D721Med (cell line): ENCODE data around the gene MCTP1.

Experiments
- DNase-seq: peaks from one replicate; pipeline ENCODE4 v3.0.0; 2011; ENCODE audit warnings: low spot score; ENCODE audit not compliant: insufficient read length
- FAIRE-seq: peaks from 2 replicates; lab custom pipeline; 2011; peaks lifted over from hg19 to GRCh38; lab: Jason Lieb, UNC
- TF ChIP-seq, protein P1 (sequence below): IDR thresholded peaks from 2 replicates; pipeline ENCODE4 v1.5.1; 2012; ENCODE audit warnings: mild to moderate bottlenecking, control low read depth; ENCODE audit not compliant: insufficient read depth; ENCODE audit errors: missing control alignments

The MCTP1 gene

DNA sequence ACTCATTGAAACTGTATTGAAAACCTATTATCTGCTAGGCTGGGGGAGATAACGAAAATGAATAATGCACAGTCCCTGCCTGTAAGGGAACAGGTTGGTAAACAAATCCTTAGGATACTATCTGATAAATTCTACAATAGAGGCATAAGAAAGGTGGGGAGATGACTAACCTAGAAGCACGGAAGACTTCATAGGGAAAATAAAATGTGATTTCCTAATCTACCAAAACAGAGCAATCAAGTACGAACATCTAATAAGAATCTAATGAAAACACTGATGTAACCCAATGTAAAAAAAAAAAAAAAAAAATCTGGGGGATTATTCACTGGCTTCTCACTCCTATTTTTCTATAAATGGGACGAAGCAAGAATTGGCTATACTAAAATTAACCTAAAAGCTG is 542.0 kb downstream of the MCTP1 start:
- DNase-seq: no peak
- FAIRE-seq: no peak
- TF ChIP-seq, protein P1, sequence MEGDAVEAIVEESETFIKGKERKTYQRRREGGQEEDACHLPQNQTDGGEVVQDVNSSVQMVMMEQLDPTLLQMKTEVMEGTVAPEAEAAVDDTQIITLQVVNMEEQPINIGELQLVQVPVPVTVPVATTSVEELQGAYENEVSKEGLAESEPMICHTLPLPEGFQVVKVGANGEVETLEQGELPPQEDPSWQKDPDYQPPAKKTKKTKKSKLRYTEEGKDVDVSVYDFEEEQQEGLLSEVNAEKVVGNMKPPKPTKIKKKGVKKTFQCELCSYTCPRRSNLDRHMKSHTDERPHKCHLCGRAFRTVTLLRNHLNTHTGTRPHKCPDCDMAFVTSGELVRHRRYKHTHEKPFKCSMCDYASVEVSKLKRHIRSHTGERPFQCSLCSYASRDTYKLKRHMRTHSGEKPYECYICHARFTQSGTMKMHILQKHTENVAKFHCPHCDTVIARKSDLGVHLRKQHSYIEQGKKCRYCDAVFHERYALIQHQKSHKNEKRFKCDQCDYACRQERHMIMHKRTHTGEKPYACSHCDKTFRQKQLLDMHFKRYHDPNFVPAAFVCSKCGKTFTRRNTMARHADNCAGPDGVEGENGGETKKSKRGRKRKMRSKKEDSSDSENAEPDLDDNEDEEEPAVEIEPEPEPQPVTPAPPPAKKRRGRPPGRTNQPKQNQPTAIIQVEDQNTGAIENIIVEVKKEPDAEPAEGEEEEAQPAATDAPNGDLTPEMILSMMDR: no peak

DNA sequence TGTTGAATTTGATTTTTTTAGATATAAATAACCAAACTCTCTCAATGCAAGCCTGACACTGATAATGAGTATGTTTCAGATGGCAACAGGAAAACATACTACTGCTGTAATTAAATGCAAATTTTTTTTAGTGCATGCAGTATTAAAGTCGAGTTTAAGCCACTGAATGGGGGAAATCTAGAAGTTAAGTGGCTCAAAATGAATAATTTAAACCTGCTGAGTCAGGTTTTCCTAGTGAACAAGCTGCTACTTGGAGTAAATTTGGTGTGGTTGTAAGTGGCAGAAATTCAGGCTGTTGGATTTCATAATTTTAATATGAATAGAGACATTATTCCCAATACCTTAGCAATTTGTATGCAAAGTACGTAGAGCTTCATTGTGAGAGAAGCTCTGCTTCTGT is 544.6 kb downstream of the MCTP1 start:
- TF ChIP-seq, protein P1: no peak
- DNase-seq (no peak), FAIRE-seq (no peak)

DNA sequence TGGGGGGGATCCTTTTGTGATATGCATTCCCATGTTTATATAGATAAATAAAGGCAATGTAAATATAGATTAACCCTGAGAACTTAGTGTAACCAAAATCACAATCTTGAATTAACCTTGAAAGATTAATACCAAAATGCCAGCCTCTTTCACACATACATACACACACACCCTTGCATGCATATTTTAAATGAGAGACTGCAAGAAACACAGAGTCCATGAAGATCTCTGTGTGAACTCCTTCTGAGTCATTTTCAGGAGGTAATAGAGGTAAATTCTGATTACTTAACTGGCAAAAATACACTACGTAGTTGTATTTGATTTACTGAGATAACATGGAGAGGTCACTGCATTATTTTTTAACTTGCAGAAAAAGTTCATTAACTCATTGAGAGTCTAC is 548.4 kb downstream of the MCTP1 start:
- TF ChIP-seq, protein P1: no peak
- FAIRE-seq: no peak
- DNase-seq: no peak

DNA sequence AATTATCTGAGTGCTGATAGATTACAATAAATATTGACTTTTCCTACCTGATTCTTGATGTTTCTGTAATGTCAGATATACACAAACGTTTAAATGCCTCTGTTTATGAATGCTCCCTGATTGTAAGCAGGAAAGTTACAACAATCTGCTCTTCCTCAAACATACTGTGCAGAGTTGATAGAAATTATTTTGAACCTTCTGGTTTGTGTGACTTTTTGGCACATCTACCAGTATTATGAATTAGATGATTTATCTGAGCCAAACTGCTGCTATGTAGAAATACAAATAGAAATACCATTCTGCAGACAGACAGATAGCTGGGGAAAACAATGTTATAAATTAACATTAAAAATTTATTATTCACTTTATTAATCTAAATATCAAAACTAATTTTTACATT is 553.4 kb downstream of the MCTP1 start:
- DNase-seq: no peak
- TF ChIP-seq, protein P1: no peak
- FAIRE-seq: no peak

DNA sequence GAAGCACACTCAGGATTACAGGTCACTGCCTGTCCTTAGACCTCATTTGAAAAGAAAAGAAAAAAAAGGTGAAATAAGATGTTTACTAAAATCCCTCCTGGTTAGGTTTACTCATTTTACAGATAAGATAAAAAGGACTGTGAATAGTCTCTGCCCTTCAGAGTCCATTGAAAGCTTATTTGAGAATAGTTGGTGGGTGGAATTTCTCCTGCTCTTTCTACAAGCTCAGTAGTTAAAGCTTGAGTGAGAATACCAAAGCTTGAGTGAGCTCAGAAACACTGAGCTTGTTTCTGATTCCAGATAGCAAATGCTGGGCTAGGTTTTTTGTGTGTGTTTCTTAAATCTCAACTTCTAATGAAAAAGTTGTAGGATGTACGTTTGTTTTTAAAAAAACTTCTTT is 559.8 kb downstream of the MCTP1 start:
- no peak for FAIRE-seq
- DNase-seq: no peak
- TF ChIP-seq, protein P1: no peak

DNA sequence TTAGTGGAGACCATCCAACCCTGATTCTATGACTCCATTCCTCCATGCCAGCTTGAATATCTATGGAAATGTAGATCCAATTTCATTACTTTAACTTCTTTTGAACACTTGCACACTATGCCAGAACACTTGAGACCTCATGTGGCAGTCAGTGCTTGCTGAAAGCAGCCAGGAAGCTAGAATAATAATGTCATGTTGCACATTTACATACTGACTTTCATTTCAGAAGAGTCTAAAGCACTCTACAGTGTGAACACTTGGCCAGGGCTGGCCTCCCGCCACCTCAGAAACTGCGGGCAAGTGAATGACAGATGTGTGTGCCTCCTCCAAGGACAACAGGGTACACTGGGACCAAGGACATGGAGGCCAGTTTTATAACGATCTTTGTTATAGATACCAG is 569.1 kb downstream of the MCTP1 start:
- TF ChIP-seq, protein P1: no peak
- no peak for FAIRE-seq
- DNase-seq: no peak

DNA sequence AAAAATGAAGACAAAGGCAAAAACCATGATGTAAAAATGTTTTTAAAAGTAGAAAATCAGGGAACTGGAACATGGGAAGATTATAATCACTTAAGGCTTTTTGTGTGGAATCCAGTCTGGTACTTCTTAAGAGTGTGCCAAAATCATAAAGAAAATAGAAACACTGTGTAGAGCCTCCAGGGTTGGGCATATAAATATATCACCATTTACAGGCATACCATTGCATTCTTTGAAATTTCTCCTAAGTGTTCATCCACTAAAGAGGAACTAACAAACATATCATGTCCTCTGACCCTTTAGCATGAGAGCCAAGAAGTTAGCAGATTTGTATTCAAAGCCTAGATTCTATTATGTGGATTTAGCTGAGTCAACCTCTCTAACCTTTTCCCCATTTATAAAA is 573.1 kb downstream of the MCTP1 start:
- TF ChIP-seq, protein P1: no peak
- FAIRE-seq (no peak), DNase-seq (no peak)
